Measurements from ENCODE around the gene VWA3A.
"Not testable (repeated sequence)": the region's sequence is repeated elsewhere in the genome, so short reads cannot be mapped to it uniquely, and the experiment has no call there.

VWA3A gene

GRCh38 chr16:22139008-22139407 is 46.7 kb downstream of the VWA3A start:
- DNase-seq (ENCODE audit: low read depth): no peak

- DNase-seq (ENCODE audit: low read depth): no peak
Measured at GRCh38 chr16:22139732-22140131, 47.4 kb downstream of the VWA3A start.

GRCh38 chr16:22141767-22142166 is 49.4 kb downstream of the VWA3A start:
- DNase-seq (ENCODE audit: low read depth): no peak

- no peak for DNase-seq (ENCODE audit: low read depth)
Measured at GRCh38 chr16:22144520-22144919, 52.2 kb downstream of the VWA3A start.

- no peak for DNase-seq (ENCODE audit: low read depth)
Measured at GRCh38 chr16:22147853-22148252, 55.5 kb downstream of the VWA3A start.

- no peak for DNase-seq (ENCODE audit: low read depth)
Measured at GRCh38 chr16:22151246-22151998, 59.1 kb downstream of the VWA3A start.

GRCh38 chr16:22152316-22152715 is 60.0 kb downstream of the VWA3A start:
- no peak for DNase-seq (ENCODE audit: low read depth)

- not testable (repeated sequence) for DNase-seq (ENCODE audit: low read depth)
Measured at GRCh38 chr16:22153078-22153477, 60.7 kb downstream of the VWA3A start.

- DNase-seq (ENCODE audit: low read depth): no peak
Measured at GRCh38 chr16:22161401-22161800, 69.1 kb downstream of the VWA3A start.

GRCh38 chr16:22161999-22162655 is 69.8 kb downstream of the VWA3A start, which contains the start of gene SDR42E2:
Gene SDR42E2 (plus strand): TSS chr16:22162506. CDS start chr16:22165583, 3,077 bp downstream.
- DNase-seq (ENCODE audit: low read depth): peak; percentile 2

- DNase-seq (ENCODE audit: low read depth): no peak
Measured at GRCh38 chr16:22162656-22163009, 70.3 kb downstream of the VWA3A start.

GRCh38 chr16:22163806-22164205 is 71.5 kb downstream of the VWA3A start:
- no peak for DNase-seq (ENCODE audit: low read depth)

- DNase-seq (ENCODE audit: low read depth): no peak
Measured at GRCh38 chr16:22164482-22164881, 72.1 kb downstream of the VWA3A start.

- DNase-seq (ENCODE audit: low read depth): no peak
Measured at GRCh38 chr16:22165508-22166285, 73.4 kb downstream of the VWA3A start.

- DNase-seq (ENCODE audit: low read depth): no peak
Measured at GRCh38 chr16:22171953-22172352, 79.6 kb downstream of the VWA3A start.

GRCh38 chr16:22172642-22173041 is 80.3 kb downstream of the VWA3A start:
- DNase-seq (ENCODE audit: low read depth): not testable (repeated sequence)

- no peak for DNase-seq (ENCODE audit: low read depth)
Measured at GRCh38 chr16:22174642-22175041, 82.3 kb downstream of the VWA3A start.

- no peak for DNase-seq (ENCODE audit: low read depth)
Measured at GRCh38 chr16:22177968-22178930, 85.9 kb downstream of the VWA3A start.

GRCh38 chr16:22181426-22181825 is 89.1 kb downstream of the VWA3A start:
- DNase-seq (ENCODE audit: low read depth): no peak

GRCh38 chr16:22181843-22182242 is 89.5 kb downstream of the VWA3A start:
- DNase-seq (ENCODE audit: low read depth): no peak

- DNase-seq (ENCODE audit: low read depth): no peak
Measured at GRCh38 chr16:22183335-22183734, 91.0 kb downstream of the VWA3A start.

All from stimulated activated CD8-positive, alpha-beta memory T cell treated with anti-CD3 and anti-CD28 coated beads, Interleukin-7, amount 100 ng/mL, for 24 hours (primary cell).